ENCODE data around the gene PSMD1. TPM values are rescaled to one million over a fixed set of nuclear protein-coding genes. Genes with fewer than 3 reads are reported as not detected.

The PSMD1 gene
- total RNA-seq, 1 donor from 2014 or later: 55.3 TPM

DNA sequence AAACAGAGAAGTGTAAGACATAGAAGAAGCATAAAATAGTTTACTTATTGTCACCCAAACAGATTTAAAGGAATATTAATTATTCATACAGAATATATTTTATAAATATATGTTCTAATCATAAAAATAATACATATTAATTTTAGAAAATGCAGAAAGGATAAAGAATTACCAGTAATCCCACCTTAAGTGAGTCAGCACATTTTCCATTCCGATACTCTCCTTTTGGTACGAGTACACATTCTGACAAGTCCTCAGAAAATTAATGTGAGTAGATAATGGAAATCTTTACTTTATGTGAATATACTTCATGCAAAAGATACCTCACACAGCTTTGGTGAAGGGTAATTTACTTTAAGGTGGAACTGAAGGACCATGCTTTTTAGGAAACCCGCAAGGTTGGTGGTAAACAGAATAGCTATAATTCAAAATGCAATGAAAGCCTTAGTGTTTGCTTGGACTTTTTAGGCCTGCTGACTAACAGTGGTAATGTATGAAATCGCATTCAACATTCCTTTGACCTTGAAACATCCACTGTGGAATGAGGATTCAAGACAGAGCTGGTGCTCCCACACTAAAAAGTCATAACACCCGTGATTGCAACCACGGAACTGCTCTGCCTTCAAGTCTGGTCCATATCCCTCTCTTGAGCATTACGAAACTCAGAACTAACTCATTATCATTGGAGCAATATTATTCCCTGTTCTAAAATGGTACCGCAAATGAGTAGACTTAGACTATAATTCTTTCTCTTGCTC is 96.3 kb downstream of the PSMD1 start:
- TF ChIP-seq, protein P1, sequence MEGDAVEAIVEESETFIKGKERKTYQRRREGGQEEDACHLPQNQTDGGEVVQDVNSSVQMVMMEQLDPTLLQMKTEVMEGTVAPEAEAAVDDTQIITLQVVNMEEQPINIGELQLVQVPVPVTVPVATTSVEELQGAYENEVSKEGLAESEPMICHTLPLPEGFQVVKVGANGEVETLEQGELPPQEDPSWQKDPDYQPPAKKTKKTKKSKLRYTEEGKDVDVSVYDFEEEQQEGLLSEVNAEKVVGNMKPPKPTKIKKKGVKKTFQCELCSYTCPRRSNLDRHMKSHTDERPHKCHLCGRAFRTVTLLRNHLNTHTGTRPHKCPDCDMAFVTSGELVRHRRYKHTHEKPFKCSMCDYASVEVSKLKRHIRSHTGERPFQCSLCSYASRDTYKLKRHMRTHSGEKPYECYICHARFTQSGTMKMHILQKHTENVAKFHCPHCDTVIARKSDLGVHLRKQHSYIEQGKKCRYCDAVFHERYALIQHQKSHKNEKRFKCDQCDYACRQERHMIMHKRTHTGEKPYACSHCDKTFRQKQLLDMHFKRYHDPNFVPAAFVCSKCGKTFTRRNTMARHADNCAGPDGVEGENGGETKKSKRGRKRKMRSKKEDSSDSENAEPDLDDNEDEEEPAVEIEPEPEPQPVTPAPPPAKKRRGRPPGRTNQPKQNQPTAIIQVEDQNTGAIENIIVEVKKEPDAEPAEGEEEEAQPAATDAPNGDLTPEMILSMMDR (IDR thresholded peaks at IDR 0.05): no peak
- Histone ChIP-seq H3K36me3 (peaks cover 50% of the 10 kb centered on the region), H3K9me3 (no peaks in the 10 kb centered on the region), H3K27ac (no peak overlapping the region), H3K4me1 (no peaks in the 10 kb centered on the region), H3K4me3 (no peak overlapping the region), H3K27me3 (ENCODE audit: low read depth) (no peaks in the 10 kb centered on the region)
- intact Hi-C loops (cut with DNase I): no loop called here
- DNase-seq: no peak
- no peak for ATAC-seq

GRCh38 chr2:231159306-231159705 is 102.6 kb downstream of the PSMD1 start:
- H3K36me3 ChIP-seq: peaks cover 35% of the 10 kb centered on the region
- intact Hi-C loops (cut with DNase I): no loop called here
- H3K4me3 ChIP-seq: no peak overlapping the region
- no peaks in the 10 kb centered on the region for H3K9me3 ChIP-seq
- DNase-seq: no peak
- H3K27me3 ChIP-seq (ENCODE audit: low read depth): no peaks in the 10 kb centered on the region
- ATAC-seq: no peak
- H3K4me1 ChIP-seq: peaks cover 9% of the 10 kb centered on the region
- no peak overlapping the region for H3K27ac ChIP-seq
- TF ChIP-seq, protein P1 (IDR thresholded peaks at IDR 0.05): no peak

GRCh38 chr2:231160701-231161100 is 104.0 kb downstream of the PSMD1 start:
- Histone ChIP-seq H3K9me3 (no peaks in the 10 kb centered on the region), H3K36me3 (peaks cover 37% of the 10 kb centered on the region), H3K27ac (no peak overlapping the region), H3K27me3 (ENCODE audit: low read depth) (no peaks in the 10 kb centered on the region), H3K4me3 (no peak overlapping the region), H3K4me1 (peaks cover 9% of the 10 kb centered on the region)
- no peak for DNase-seq
- TF ChIP-seq, protein P1 (IDR thresholded peaks at IDR 0.05): no peak
- intact Hi-C loops (cut with DNase I): no loop called here
- ATAC-seq: no peak

GRCh38 chr2:231161252-231161839 is 104.7 kb downstream of the PSMD1 start:
- TF ChIP-seq, protein P1 (IDR thresholded peaks at IDR 0.05): no peak
- Histone ChIP-seq H3K36me3 (peaks cover 44% of the 10 kb centered on the region), H3K4me3 (no peak overlapping the region), H3K27me3 (ENCODE audit: low read depth) (no peaks in the 10 kb centered on the region), H3K9me3 (no peaks in the 10 kb centered on the region), H3K27ac (peak overlapping the region; percentile 52), H3K4me1 (peaks cover 9% of the 10 kb centered on the region)
- ATAC-seq (no peak), DNase-seq (no peak)
- intact Hi-C loops (cut with DNase I): no loop called here

DNA sequence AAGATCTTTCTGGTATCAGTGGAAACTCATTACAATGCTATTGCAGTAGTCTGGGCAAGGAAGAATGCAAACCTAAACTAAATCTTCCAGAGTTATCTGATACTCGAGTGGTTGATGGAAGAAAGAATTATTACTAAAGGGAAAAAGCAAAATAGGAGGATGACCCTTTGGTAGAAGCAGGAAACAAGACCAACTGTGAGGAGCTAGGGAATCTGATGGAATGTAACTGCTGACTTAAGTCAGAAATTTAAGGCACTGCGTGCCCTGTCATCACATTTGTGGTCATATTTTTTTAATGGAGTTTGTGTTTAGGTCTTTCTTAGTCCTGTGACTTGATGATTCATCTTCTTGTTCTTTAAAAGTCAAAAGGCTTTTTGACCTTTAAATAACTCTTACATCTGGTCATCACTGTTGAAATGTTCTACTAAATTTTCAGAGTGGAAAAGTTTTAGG is 105.2 kb downstream of the PSMD1 start:
- DNase-seq: no peak
- TF ChIP-seq, protein P1 (IDR thresholded peaks at IDR 0.05): no peak
- Histone ChIP-seq H3K36me3 (peaks cover 49% of the 10 kb centered on the region), H3K4me1 (peaks cover 9% of the 10 kb centered on the region), H3K4me3 (no peak overlapping the region), H3K9me3 (no peaks in the 10 kb centered on the region), H3K27me3 (ENCODE audit: low read depth) (no peaks in the 10 kb centered on the region), H3K27ac (peak overlapping the region; percentile 52)
- no peak for ATAC-seq
- intact Hi-C loops (cut with DNase I): no loop called here

Data from lower lobe of right lung (tissue), 2 donors.